ENCODE results near the gene ABCC2.
"Not testable (repeated sequence)": the region's sequence is repeated elsewhere in the genome, so short reads cannot be mapped to it uniquely, and the experiment has no call there.

- not testable (repeated sequence) for TF ChIP-seq CTCF (IDR thresholded peaks at IDR 0.05); REST (IDR thresholded peaks at IDR 0.05; ENCODE audit: insufficient read depth in 1 of 2, low read depth in 2 of 2, low read length in 1 of 2)
Measured at GRCh38 chr10:99863535-99864240, 81.2 kb downstream of the ABCC2 start.
